Measurements from ENCODE around the gene PTPRS.

PTPRS gene

DNA sequence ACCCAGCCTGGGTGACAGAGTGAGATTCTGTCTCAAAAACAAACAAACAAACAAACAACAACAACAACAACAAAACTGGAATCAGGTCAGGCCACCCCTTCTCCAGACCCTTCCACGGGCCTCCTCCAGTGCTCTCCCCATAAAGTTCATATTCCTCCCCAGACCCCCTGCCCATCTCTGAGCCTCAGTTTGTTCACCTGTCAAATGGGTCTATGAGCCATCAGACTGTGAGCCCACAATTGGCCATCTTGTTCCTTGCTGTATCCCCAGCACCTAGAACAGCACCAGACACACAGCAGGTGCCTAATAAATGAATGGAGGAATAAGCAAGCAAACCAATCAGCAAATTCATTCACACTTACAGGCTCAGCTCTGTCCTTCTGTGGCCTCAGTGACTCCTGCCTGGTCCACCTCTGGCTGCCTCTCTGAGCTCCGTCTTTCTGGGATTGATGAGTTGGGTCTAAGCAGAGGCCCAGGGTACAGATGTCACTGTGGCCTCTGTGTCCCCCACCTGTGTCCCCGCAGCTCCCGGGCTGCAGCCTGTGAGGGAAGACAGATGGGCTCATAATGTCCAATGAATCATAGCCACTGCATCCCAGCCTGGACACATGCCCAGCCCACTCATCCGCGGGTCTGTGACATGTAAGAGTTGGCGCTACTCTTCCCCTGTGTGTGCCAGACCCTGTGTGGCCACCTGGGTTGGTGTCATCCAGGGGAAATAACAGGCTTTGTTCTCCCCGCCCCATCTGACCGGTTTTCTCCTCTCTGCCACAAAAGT, 19.6 kb upstream of the PTPRS start:
- POLR2A ChIA-PET: no interaction called here
- H3K27ac ChIP-seq (ENCODE audit: extremely low read depth, low read depth, low read length): no peak overlapping the region
- H3K4me3 ChIP-seq (ENCODE audit: low read depth, low read length): no peak overlapping the region
- TF ChIP-seq ZBTB17 (tag by site-specific recombination; IDR thresholded peaks at IDR 0.05) (0 out of 2 replicates have a peak, but pooled peaks have one; percentile 15), KLF7 (tag by site-specific recombination; IDR thresholded peaks at IDR 0.05; ENCODE audit: borderline replicate concordance) (no peak), GLIS1 (tag by site-specific recombination; IDR thresholded peaks at IDR 0.05) (peak; percentile 54), ZNF791 (tag by site-specific recombination; IDR thresholded peaks at IDR 0.05) (no peak)
- no peaks in the 10 kb centered on the region for H3K9me3 ChIP-seq (ENCODE audit: control insufficient read depth, insufficient read depth, low read depth, low read length)
- H3K36me3 ChIP-seq (ENCODE audit: control insufficient read depth in 2 of 2, insufficient read depth in 1 of 2, low read length in 2 of 2): no peaks in the 10 kb centered on the region
- no peaks in the 10 kb centered on the region for H3K4me1 ChIP-seq (ENCODE audit: control insufficient read depth, insufficient read depth, low read length)
- CTCF ChIA-PET: interaction anchor here (0.7 kb wide), 1 partner anchor 204 kb away, joined by 3 read pairs; no protein-coding TSS in a partner anchor

- TF ChIP-seq ZNF23 (tag by site-specific recombination; IDR thresholded peaks at IDR 0.05; ENCODE audit: borderline replicate concordance) (peak; percentile 93; the same call in 1 of the 2 replicates), ZNF549 (tag by site-specific recombination; IDR thresholded peaks at IDR 0.05) (no peak), ZNF768 (tag by site-specific recombination; IDR thresholded peaks at IDR 0.05) (no peak), ZBTB17 (tag by site-specific recombination; IDR thresholded peaks at IDR 0.05) (peak; percentile 98), ZNF514 (tag by site-specific recombination; IDR thresholded peaks at IDR 0.05) (no peak), ZFP69B (tag by site-specific recombination; IDR thresholded peaks at IDR 0.05) (peak; percentile 53; the same call in 1 of the 2 replicates), ZNF114 (tag by site-specific recombination; IDR thresholded peaks at IDR 0.05) (no peak), EGR2 (tag by site-specific recombination; IDR thresholded peaks at IDR 0.05; ENCODE audit: low read depth) (no peak), HOXC10 (CRISPR knock-in tag; IDR thresholded peaks at IDR 0.05) (no peak), ZNF544 (tag by site-specific recombination; IDR thresholded peaks at IDR 0.05) (no peak), ZBTB8A (tag by site-specific recombination; IDR thresholded peaks at IDR 0.05) (no peak), RBAK (tag by site-specific recombination; IDR thresholded peaks at IDR 0.05) (no peak)
- TF ChIP-seq, protein P1, sequence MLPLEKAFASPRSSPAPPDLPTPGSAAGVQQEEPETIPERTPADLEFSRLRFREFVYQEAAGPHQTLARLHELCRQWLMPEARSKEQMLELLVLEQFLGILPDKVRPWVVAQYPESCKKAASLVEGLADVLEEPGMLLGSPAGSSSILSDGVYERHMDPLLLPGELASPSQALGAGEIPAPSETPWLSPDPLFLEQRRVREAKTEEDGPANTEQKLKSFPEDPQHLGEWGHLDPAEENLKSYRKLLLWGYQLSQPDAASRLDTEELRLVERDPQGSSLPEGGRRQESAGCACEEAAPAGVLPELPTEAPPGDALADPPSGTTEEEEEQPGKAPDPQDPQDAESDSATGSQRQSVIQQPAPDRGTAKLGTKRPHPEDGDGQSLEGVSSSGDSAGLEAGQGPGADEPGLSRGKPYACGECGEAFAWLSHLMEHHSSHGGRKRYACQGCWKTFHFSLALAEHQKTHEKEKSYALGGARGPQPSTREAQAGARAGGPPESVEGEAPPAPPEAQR (tag by site-specific recombination; IDR thresholded peaks at IDR 0.05): no peak
- TF ChIP-seq, protein P2, sequence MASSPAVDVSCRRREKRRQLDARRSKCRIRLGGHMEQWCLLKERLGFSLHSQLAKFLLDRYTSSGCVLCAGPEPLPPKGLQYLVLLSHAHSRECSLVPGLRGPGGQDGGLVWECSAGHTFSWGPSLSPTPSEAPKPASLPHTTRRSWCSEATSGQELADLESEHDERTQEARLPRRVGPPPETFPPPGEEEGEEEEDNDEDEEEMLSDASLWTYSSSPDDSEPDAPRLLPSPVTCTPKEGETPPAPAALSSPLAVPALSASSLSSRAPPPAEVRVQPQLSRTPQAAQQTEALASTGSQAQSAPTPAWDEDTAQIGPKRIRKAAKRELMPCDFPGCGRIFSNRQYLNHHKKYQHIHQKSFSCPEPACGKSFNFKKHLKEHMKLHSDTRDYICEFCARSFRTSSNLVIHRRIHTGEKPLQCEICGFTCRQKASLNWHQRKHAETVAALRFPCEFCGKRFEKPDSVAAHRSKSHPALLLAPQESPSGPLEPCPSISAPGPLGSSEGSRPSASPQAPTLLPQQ (tag by site-specific recombination; IDR thresholded peaks at IDR 0.05): peak; percentile 75
- CTCF ChIA-PET: interaction anchor here (0.6 to 1.0 kb wide), 2 partner anchors 19 to 674 kb away, joined by 3 read pairs; no protein-coding TSS in a partner anchor
- no peaks in the 10 kb centered on the region for H3K4me1 ChIP-seq (ENCODE audit: control insufficient read depth, insufficient read depth, low read length)
- H3K27ac ChIP-seq (ENCODE audit: extremely low read depth, low read depth, low read length): no peak overlapping the region
- POLR2A ChIA-PET: no interaction called here
- H3K4me3 ChIP-seq (ENCODE audit: low read depth, low read length): no peak overlapping the region
- no peaks in the 10 kb centered on the region for H3K36me3 ChIP-seq (ENCODE audit: control insufficient read depth in 2 of 2, insufficient read depth in 1 of 2, low read length in 2 of 2)
- no peaks in the 10 kb centered on the region for H3K9me3 ChIP-seq (ENCODE audit: control insufficient read depth, insufficient read depth, low read depth, low read length)
These were observed 17.7 kb upstream of the PTPRS start for GRCh38 chr19:5358173-5358800.

GRCh38 chr19:5357584-5357983, 17.0 kb upstream of the PTPRS start:
- ChIA-PET CTCF (no interaction called here), POLR2A (no interaction called here)
- H3K27ac ChIP-seq (ENCODE audit: extremely low read depth, low read depth, low read length): no peak overlapping the region
- TF ChIP-seq ZNF423 (tag by site-specific recombination; IDR thresholded peaks at IDR 0.05): no peak
- TF ChIP-seq ZNF266 (tag by site-specific recombination; IDR thresholded peaks at IDR 0.05; ENCODE audit: low read depth): peak; percentile 8; the same call in 1 of the 2 replicates
- TF ChIP-seq ZNF366 (tag by site-specific recombination; conservative IDR thresholded peaks at IDR 0.05): peak; percentile 79
- H3K9me3 ChIP-seq (ENCODE audit: control insufficient read depth, insufficient read depth, low read depth, low read length): no peaks in the 10 kb centered on the region
- H3K4me1 ChIP-seq (ENCODE audit: control insufficient read depth, insufficient read depth, low read length): no peaks in the 10 kb centered on the region
- H3K4me3 ChIP-seq (ENCODE audit: low read depth, low read length): no peak overlapping the region
- no peaks in the 10 kb centered on the region for H3K36me3 ChIP-seq (ENCODE audit: control insufficient read depth in 2 of 2, insufficient read depth in 1 of 2, low read length in 2 of 2)
